Activated T-cell treated with anti-CD3 and anti-CD28 coated beads, Interleukin-2, amount 50 U/mL, for 72 hours (primary cell): ENCODE measurements around the gene SOCS1. TPM values are rescaled to one million over a fixed set of nuclear protein-coding genes. Genes with fewer than 3 reads are reported as not detected.
A peak's percentile ranks its signal among the peaks of the same experiment; 100 is the strongest.

ENCODE experiments used
- ATAC-seq, 2 donors: fragments of 150-1000 bp; cut with Tn5 transposase; replicated peaks in 1 of 2; 2 replicates each; pipeline ENCODE4 v1.10.0; 2021; ENCODE audit warnings: moderate library complexity in 2 of 2, mild to moderate bottlenecking in 1 of 2
- DNase-seq, 2 donors: peaks; one replicate each; pipeline ENCODE4 v3.0.0; 2021 to 2022; ENCODE audit warnings: mixed read lengths in 1 of 2
- H3K27ac Mint-ChIP-seq: one replicate; pipeline ENCODE4 v1.8.0; 2022; ENCODE audit warnings: mild to moderate bottlenecking, moderate library complexity, mixed read lengths
- H3K27me3 Mint-ChIP-seq: one replicate; pipeline ENCODE4 v1.8.0; 2022; ENCODE audit warnings: low read depth, mixed read lengths
- H3K36me3 Mint-ChIP-seq, 2 donors: one replicate each; pipeline ENCODE4 v1.8.0; 2022; ENCODE audit warnings: mixed read lengths in 2 of 2, mild to moderate bottlenecking in 1 of 2; ENCODE audit not compliant: insufficient read depth in 2 of 2
- H3K4me1 Mint-ChIP-seq: one replicate; pipeline ENCODE4 v1.8.0; 2022; ENCODE audit warnings: low read depth, mixed read lengths
- H3K4me3 Mint-ChIP-seq, 2 donors: one replicate each; pipeline ENCODE4 v1.8.0; 2022; ENCODE audit warnings: mild to moderate bottlenecking in 2 of 2, mixed read lengths in 2 of 2, moderate library complexity in 2 of 2
- H3K9me3 Mint-ChIP-seq, 2 donors: one replicate each; pipeline ENCODE4 v1.8.0; 2022; ENCODE audit warnings: mixed read lengths in 2 of 2
- total RNA-seq, 2 donors: library from RNA; stranded (reverse); gene quantifications; one replicate each; pipeline ENCODE4 v1.2.3, GENCODE V29; 2022

The SOCS1 gene
- total RNA-seq, 2 donors from 2014 or later = 93.7 to 126 TPM

- no peak overlapping the region for H3K27ac Mint-ChIP-seq
- H3K36me3 Mint-ChIP-seq = peaks cover 14 to 23% of the 10 kb centered on the region in 2 donors
Observed at GRCh38 chr16:11213799-11214198, 42.2 kb downstream of the SOCS1 start.

GRCh38 chr16:11213373-11213772 lies 42.6 kb downstream of the SOCS1 start:
- no peaks in the 10 kb centered on the region for H3K27me3 Mint-ChIP-seq
- peaks cover 12 to 19% of the 10 kb centered on the region in 2 donors for H3K36me3 Mint-ChIP-seq
- H3K27ac Mint-ChIP-seq = no peak overlapping the region
- peaks cover 6 to 9% of the 10 kb centered on the region in 2 donors for H3K9me3 Mint-ChIP-seq
- peak in 1 of 2 donors; percentile 19 for ATAC-seq
- H3K4me3 Mint-ChIP-seq = no peak overlapping the region
- peaks cover 44% of the 10 kb centered on the region for H3K4me1 Mint-ChIP-seq
- no peak for DNase-seq

More at GRCh38 chr16:11213799-11214198, 42.2 kb downstream of the SOCS1 start:
- Mint-ChIP-seq H3K27me3 (no peaks in the 10 kb centered on the region), H3K9me3 (peaks cover 8 to 12% of the 10 kb centered on the region in 2 donors), H3K4me1 (peaks cover 42% of the 10 kb centered on the region), H3K4me3 (no peak overlapping the region)
- no peak for ATAC-seq
- no peak for DNase-seq

DNA sequence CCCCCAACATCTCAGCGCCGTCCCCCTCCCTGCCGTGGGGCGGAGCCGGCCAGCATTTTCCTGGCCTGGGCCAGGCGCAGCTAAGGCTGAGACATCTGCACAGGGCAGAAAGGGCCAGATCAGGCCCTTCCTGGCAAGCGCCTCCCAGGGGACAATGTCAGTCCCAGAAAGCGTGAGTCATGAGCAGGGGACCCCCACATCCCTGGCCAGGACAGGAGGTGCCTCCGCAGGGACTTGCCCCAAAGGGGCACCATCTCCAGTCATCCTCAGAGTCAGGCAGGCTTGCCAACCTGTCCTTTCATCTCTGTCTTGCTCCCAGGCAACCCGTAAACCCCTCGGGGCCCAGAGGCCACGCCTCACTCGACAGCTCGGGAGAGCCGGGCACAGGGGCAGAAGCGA lies 43.2 kb downstream of the SOCS1 start:
- DNase-seq (no peak), ATAC-seq (peak; percentile 19 to 24)
- peaks cover 3 to 12% of the 10 kb centered on the region in 2 donors for H3K9me3 Mint-ChIP-seq
- no peaks in the 10 kb centered on the region for H3K27me3 Mint-ChIP-seq
- peaks cover 16 to 21% of the 10 kb centered on the region in 2 donors for H3K36me3 Mint-ChIP-seq
- peaks cover 43% of the 10 kb centered on the region for H3K4me1 Mint-ChIP-seq
- H3K4me3 Mint-ChIP-seq = no peak overlapping the region
- H3K27ac Mint-ChIP-seq = no peak overlapping the region

GRCh38 chr16:11211977-11212797 lies 43.8 kb downstream of the SOCS1 start:
- no peak overlapping the region for H3K27ac Mint-ChIP-seq
- H3K27me3 Mint-ChIP-seq = no peaks in the 10 kb centered on the region
- no peak overlapping the region for H3K4me3 Mint-ChIP-seq
- peaks cover 16 to 18% of the 10 kb centered on the region in 2 donors for H3K36me3 Mint-ChIP-seq
- peaks cover 40% of the 10 kb centered on the region for H3K4me1 Mint-ChIP-seq
- DNase-seq (no peak), ATAC-seq (no peak)
- peaks cover 2 to 12% of the 10 kb centered on the region in 2 donors for H3K9me3 Mint-ChIP-seq

DNA sequence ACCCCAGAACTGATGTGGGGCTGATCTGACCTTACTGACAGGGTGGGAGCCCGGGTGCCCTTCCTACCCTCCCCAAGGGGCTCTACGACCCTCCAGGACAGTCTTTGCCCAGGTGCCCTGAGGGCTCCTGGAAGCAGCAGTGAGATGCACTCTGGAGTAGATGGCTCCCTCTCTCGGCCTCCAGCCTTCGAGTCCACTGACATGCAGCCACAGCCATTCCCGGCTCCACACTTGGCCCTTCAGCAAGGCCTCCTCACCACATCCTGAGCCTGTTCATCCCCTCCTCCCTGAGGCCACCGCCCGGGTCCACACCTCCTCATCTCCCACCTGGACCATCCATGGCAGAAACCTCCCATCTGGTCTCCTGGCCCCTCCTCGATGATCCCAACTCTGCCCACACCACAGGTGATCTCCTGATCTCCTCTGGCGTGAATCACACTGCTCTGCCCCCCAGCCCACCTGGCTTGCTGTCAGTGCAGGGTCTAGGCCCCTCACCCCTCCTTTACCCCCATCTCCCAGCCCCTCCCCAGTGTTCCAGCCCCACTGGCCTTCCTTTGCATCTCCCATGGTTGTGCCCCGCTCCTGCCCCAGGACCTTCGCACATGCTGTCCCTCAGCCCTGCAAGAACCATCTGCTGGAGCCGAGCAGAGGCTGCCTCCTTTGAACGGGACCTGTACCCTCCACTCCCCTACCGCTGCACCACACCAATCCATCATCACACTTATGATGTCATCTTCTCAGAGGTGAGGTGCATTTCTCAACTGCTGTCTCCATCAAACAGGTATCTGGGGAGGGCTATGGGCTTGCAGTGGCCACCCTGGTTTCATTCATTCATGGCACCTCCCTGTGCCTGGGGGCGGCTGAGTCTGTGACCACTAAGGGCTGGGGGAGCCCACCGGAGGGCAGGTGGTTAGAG lies 44.7 kb downstream of the SOCS1 start:
- DNase-seq = no peak
- Mint-ChIP-seq H3K27ac (no peak overlapping the region), H3K4me1 (peaks cover 49% of the 10 kb centered on the region), H3K36me3 (peaks cover 15 to 16% of the 10 kb centered on the region in 2 donors), H3K27me3 (no peaks in the 10 kb centered on the region), H3K9me3 (peaks cover 2 to 11% of the 10 kb centered on the region in 2 donors), H3K4me3 (no peak overlapping the region)
- ATAC-seq = no peak

GRCh38 chr16:11210260-11210659 lies 45.7 kb downstream of the SOCS1 start:
- Mint-ChIP-seq H3K27me3 (no peaks in the 10 kb centered on the region), H3K9me3 (peaks cover 0 to 6% of the 10 kb centered on the region in 2 donors), H3K4me1 (peaks cover 60% of the 10 kb centered on the region), H3K4me3 (no peak overlapping the region), H3K36me3 (peaks cover 9% of the 10 kb centered on the region in 2 donors), H3K27ac (no peak overlapping the region)
- DNase-seq (no peak), ATAC-seq (no peak)

DNA sequence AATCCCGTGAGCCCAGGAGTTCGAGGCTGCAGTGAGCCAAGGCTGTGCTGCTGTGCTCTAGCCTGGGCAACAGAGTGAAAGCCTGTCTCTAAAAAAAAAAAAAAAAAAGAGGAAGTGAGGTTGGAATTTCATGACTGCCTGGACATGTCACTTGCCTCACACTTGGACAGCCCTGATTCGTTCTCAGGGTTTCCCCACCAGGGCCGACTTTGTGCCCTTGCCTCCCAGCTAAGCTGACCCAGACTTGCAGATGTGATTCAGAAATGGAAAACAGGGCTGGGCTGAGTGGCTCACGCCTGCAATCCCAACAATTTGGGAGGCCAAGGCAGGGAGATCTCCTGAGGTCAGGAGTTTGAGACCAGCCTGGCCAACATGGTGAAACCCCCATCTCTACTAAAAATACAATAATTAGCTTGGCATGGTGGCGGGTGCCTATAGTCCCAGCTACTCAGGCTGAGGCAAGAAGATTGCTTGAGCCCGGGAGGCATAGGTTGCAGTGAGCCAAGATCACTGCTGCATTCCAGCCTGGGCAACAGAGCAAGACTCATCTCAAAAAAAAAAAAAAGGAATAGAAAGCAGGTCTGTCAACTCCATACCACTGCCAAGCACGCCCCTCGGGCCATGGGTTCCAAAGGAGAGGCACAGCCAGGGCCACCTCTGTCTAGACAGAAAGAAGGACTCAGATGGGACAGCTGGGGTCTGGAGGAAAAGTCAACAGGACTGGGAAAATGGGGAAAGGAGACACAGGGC lies 46.9 kb downstream of the SOCS1 start:
- Mint-ChIP-seq H3K27me3 (no peaks in the 10 kb centered on the region), H3K4me1 (peaks cover 70% of the 10 kb centered on the region), H3K4me3 (no peak overlapping the region), H3K36me3 (peaks cover 9% of the 10 kb centered on the region in 2 donors), H3K9me3 (peaks cover 0 to 6% of the 10 kb centered on the region in 2 donors), H3K27ac (no peak overlapping the region)
- ATAC-seq (no peak), DNase-seq (no peak)

DNA sequence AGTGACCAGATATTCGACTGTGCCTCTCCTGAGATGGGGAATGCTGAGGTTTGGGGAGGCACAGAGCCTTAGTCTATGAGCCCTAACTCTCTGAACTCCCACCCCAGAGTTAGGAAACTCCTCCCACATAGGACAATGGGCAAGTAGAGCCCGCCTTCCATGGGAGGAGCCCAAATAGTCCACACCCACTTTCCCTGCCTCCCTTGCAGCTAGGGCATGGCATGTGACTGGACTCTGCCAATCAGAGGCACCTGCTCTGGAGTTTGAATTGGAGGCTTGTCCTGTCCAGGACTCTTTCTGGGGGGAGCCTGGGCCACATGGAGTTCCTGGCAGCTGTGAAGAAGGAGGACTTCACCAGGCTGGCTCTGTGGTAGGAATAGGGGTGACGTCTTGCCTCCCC lies 48.4 kb downstream of the SOCS1 start:
- no peak for DNase-seq
- no peak for ATAC-seq
- H3K4me3 Mint-ChIP-seq = peak overlapping the region; percentile 58 to 78

DNA sequence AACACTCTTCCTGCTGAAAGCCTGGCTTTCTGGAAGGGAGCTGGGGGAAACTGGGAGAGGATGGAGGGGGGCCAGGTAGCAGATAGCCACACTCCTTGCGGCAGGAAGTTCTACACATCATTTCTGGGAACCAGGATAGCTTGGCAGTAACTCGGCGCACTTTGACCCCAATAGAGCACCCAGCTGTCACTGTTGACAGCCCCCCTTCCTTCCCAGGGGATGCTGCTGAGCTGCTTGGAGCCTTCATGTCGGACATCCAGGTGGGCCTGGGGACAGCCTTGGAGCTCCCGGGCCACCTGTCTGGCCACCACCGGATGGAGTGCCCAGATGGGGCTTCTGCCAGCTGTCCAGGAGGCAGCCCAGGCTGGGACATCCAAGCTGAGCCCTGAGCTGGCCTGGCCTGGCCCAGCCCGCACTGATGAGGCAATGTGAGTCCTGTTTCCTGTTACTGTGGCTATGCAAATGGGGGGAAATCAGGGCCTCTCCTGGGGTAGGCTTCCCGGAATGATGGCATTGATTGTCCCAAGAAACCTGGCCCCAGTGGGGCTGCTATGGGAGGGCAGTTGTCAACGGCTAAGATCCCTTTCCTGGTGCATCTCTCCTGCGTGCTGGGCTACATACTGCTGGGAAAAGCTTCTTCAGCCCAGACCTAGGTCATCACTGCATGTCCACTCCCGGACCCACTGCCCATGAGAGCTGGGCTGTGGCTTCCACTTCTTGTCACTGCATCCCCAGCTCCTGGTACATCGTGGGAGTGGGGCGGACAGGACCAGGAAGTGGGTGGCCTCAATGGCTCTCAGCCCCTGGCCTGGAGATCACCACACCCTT lies 50.0 kb downstream of the SOCS1 start:
- Mint-ChIP-seq H3K27ac (peak overlapping the region; percentile 98), H3K4me3 (peak overlapping the region; percentile 58 to 78), H3K9me3 (peaks cover 0 to 6% of the 10 kb centered on the region in 2 donors), H3K27me3 (no peaks in the 10 kb centered on the region), H3K4me1 (peaks cover 75% of the 10 kb centered on the region), H3K36me3 (peaks cover 9% of the 10 kb centered on the region in 2 donors)
- DNase-seq = peak in 1 of 2 donors; percentile 57
- ATAC-seq = peak; percentile 37 to 70

More for the DNA sequence above, 48.4 kb downstream of the SOCS1 start:
- Mint-ChIP-seq H3K9me3 (peaks cover 0 to 6% of the 10 kb centered on the region in 2 donors), H3K27ac (peak overlapping the region; percentile 95), H3K36me3 (peaks cover 9% of the 10 kb centered on the region in 2 donors), H3K27me3 (no peaks in the 10 kb centered on the region), H3K4me1 (peaks cover 74% of the 10 kb centered on the region)

DNA sequence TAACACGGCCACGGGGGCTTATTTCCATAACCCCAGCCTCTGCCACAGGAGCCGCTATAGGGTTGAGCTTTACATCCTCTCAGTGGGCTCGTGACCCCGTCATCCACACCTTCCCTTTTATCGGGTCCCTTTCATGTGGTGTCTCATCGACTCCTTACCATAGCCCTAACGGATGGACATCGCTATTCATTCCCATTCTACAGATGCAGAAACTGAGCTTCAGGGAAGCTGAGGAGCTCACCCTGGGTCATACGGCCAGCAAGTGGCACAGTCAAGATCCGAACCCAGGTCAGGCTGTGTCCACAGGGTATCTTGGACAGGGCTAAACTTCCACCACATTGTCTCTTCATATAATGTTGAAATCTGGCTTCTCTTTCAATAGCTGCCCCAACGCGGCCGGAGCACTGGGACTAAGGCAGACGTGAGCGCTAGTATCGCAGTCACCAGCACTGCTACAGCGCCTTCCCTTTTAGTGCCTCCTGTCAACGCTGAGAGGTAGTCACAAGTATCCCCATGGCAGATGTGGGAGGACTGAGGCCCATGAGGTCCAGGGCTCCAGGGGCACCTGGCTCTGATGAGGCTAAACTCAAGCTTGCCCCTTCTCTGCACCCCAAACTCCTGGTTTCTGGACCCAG lies 50.8 kb downstream of the SOCS1 start:
- ATAC-seq = no peak
- DNase-seq = no peak
- H3K4me1 Mint-ChIP-seq = peaks cover 76% of the 10 kb centered on the region
- H3K36me3 Mint-ChIP-seq = peaks cover 9% of the 10 kb centered on the region in 2 donors
- no peak overlapping the region for H3K27ac Mint-ChIP-seq
- peaks cover 0 to 6% of the 10 kb centered on the region in 2 donors for H3K9me3 Mint-ChIP-seq
- H3K27me3 Mint-ChIP-seq = no peaks in the 10 kb centered on the region
- no peak overlapping the region for H3K4me3 Mint-ChIP-seq

DNA sequence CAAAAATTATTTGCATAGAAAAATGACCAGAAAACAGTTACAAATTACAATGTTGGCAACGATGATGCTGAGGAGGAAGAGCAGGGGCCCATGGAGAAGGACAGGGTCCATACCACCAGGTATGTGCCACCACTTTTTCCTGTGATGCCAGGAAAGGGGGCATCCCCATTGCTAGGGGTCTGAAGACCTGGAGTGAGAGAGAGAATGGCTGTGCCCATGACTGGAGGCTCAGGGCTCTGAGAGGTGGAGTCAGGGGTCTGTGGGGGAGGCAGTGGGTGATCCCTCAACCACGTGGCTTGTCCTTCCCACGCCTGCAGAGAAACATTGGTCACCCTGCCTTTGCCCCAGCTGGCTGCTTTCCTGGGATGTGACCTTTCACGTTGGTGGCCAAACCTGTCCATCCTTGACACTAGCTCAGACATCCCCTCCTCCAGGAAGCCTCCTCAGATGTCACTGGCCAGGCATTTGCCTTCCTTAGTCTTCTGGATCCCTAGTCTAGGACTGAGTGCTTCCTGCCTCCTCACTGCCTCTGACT lies 51.4 kb downstream of the SOCS1 start:
- H3K4me3 Mint-ChIP-seq = no peak overlapping the region
- H3K9me3 Mint-ChIP-seq = peaks cover 0 to 6% of the 10 kb centered on the region in 2 donors
- ATAC-seq (no peak), DNase-seq (no peak)
- H3K27ac Mint-ChIP-seq = peak overlapping the region; percentile 61
- no peaks in the 10 kb centered on the region for H3K27me3 Mint-ChIP-seq
- H3K36me3 Mint-ChIP-seq = peaks cover 9% of the 10 kb centered on the region in 2 donors
- H3K4me1 Mint-ChIP-seq = peaks cover 76% of the 10 kb centered on the region
